ENCODE results near the gene TGM6. TPM values are rescaled to one million over a fixed set of nuclear protein-coding genes. Genes with fewer than 3 reads are reported as not detected.

The TGM6 gene
- total RNA-seq = not detected in 2 replicates

DNA sequence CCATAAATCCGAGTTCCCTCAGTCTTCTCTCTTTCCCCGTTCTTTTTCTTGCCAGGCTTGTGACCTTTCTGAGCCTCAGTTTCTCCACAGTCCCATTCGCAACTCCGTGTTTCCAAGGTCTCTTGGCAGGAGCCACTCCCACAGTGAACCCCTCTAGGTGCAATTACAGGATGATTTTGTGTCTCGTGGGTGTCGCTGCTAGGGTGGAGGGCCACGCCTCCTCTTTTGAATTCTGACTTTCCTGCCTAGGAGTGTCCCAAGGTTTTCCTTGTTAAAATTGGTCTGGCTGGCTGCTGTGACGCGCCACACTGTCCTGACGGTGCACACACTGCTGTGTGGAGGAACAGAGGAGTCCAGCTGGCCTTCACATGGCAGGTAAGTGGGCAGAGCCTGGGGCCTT, at the start of gene TGM6:
TSS of gene TGM6 (plus strand) at position 301 of the 400 bp plus-strand sequence. CDS start at position 369, 68 bp downstream.

GRCh38 chr20:2470423-2471193, 89.9 kb downstream of the TGM6 start, which contains the start of gene SNRPB:
SNRPB (minus strand) TSS chr20:2470789; CDS start chr20:2470690, 99 bp downstream.

Other genes with a start within 250 kb of the TGM6 start
- gene TGM3, start 84.9 kb upstream of the TGM6 start, total RNA-seq = 0.19 and 0.28 TPM in 2 replicates
- 93.3 and 278 TPM in 2 replicates for gene SNRPB, start 89.9 kb downstream of the TGM6 start, total RNA-seq
- 14.4 and 15.9 TPM in 2 replicates for gene ZNF343, start 128.0 kb downstream of the TGM6 start, total RNA-seq
- not detected in 2 replicates for gene TMC2, start 155.7 kb downstream of the TGM6 start, total RNA-seq